Measurements from ENCODE around the gene MGA. TPM values are rescaled to one million over a fixed set of nuclear protein-coding genes. Genes with fewer than 3 reads are reported as not detected.

The MGA gene
- total RNA-seq, 1 donor from 2014 or later: 32.6 TPM

DNA sequence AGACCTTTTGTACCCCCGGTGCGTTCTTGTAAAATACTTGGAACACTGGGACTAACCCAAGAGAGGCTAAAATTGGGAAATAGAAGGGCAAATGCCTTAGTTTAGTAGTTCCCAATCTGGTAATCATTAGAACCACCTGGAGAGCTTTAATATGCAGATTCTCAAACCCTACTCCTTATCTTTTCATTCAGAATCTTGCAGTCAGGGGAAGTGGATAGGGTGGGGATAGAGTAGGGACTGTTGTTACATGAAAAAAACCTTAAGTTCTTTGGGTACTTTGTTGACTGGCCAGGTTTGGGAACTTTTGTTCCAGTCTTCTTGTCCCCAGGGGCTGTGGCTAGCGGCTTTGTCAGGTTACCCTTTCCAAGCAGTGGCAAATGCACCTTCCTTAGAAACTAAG, 130.0 kb downstream of the MGA start:
- Histone ChIP-seq H3K9ac (ENCODE audit: low read length) (peak overlapping the region; percentile 27), H3K36me3 (ENCODE audit: insufficient read depth, low read length) (no peaks in the 10 kb centered on the region), H3K4me2 (ENCODE audit: low read length) (peak overlapping the region; percentile 79), H4K20me1 (ENCODE audit: insufficient read depth, low read length) (peaks cover 43% of the 10 kb centered on the region), H3K9me3 (ENCODE audit: insufficient read depth, low read depth, low read length) (no peaks in the 10 kb centered on the region), H3K27ac (ENCODE audit: low read depth, low read length) (peak overlapping the region; percentile 91), H3K4me3 (ENCODE audit: insufficient read depth, low read depth, low read length) (no peak overlapping the region), H3K4me1 (ENCODE audit: insufficient read depth, low read length) (peaks cover 20% of the 10 kb centered on the region), H2AFZ (ENCODE audit: low read depth, low read length) (no peak overlapping the region), H3K79me2 (ENCODE audit: insufficient read depth, low read length) (peaks cover 84% of the 10 kb centered on the region), H3K27me3 (ENCODE audit: insufficient read depth, low read length) (no peaks in the 10 kb centered on the region)
- Mint-ChIP-seq H3K4me3 (ENCODE audit: unreplicated experiment) (no peak overlapping the region), H3K36me3 (ENCODE audit: low read depth, unreplicated experiment) (no peaks in the 10 kb centered on the region), H3K27ac (ENCODE audit: unreplicated experiment) (peak overlapping the region; percentile 89), H3K27me3 (ENCODE audit: low read depth, unreplicated experiment) (no peaks in the 10 kb centered on the region), H3K4me1 (ENCODE audit: low read depth, unreplicated experiment) (peaks cover 48% of the 10 kb centered on the region), H3K9me3 (ENCODE audit: unreplicated experiment) (no peaks in the 10 kb centered on the region)
- TF ChIP-seq, protein P1, sequence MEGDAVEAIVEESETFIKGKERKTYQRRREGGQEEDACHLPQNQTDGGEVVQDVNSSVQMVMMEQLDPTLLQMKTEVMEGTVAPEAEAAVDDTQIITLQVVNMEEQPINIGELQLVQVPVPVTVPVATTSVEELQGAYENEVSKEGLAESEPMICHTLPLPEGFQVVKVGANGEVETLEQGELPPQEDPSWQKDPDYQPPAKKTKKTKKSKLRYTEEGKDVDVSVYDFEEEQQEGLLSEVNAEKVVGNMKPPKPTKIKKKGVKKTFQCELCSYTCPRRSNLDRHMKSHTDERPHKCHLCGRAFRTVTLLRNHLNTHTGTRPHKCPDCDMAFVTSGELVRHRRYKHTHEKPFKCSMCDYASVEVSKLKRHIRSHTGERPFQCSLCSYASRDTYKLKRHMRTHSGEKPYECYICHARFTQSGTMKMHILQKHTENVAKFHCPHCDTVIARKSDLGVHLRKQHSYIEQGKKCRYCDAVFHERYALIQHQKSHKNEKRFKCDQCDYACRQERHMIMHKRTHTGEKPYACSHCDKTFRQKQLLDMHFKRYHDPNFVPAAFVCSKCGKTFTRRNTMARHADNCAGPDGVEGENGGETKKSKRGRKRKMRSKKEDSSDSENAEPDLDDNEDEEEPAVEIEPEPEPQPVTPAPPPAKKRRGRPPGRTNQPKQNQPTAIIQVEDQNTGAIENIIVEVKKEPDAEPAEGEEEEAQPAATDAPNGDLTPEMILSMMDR (IDR thresholded peaks at IDR 0.05; ENCODE audit: insufficient read depth, low read depth, low read length): no peak
- TF ChIP-seq EZH2 (IDR thresholded peaks at IDR 0.05; ENCODE audit: insufficient read depth, low read length): no peak
- DNase-seq (ENCODE audit: low read depth) (no peak), FAIRE-seq (no peak)

DNA sequence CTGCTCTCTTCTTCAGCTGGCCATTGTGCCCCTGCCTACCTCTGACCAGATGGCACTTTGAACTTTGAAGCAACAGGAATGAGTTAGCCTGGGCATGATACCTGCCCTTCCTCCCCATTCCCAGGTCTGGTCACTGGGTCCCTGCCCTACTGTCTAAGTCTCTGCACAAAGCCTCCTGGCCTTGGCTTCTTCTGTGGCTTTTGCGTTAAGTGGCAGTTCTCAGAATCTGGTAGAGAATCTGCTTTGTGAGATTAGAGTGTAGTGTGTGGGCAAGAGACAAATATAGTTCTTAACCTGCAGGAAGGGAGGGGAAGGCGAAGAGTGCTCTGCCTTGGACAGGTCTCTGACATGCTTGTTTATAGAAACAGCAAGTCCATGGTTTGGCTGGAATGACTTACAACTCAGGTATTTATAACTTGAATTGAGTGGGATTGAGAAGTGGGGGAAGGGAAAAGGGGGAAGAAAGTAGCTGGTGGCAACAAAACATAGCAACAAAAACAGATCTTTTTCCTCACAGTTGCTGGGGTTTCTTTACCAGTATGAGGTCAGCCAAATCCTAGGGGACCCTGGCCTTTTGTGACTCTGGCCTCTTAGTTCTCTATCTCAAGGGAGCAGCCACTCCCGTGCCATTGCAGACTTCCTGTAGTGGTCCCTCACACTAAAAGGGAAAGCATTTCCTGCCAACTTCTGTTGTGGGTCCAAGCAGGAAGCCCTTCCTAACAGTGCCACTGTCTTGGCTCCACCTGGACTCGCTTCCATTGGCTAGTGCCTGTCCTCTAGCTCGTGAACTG, 130.7 kb downstream of the MGA start:
- peak overlapping the region; percentile 89 for H3K27ac Mint-ChIP-seq (ENCODE audit: unreplicated experiment)
- peak; percentile 83 for DNase-seq (ENCODE audit: low read depth)
- no peak overlapping the region for H2AFZ ChIP-seq (ENCODE audit: low read depth, low read length)

More for the DNA sequence above, 130.7 kb downstream of the MGA start:
- Histone ChIP-seq H3K36me3 (ENCODE audit: insufficient read depth, low read length) (no peaks in the 10 kb centered on the region), H3K4me2 (ENCODE audit: low read length) (peak overlapping the region; percentile 79), H3K27ac (ENCODE audit: low read depth, low read length) (peak overlapping the region; percentile 91), H3K79me2 (ENCODE audit: insufficient read depth, low read length) (peaks cover 80% of the 10 kb centered on the region), H3K9me3 (ENCODE audit: insufficient read depth, low read depth, low read length) (no peaks in the 10 kb centered on the region), H4K20me1 (ENCODE audit: insufficient read depth, low read length) (peaks cover 44% of the 10 kb centered on the region), H3K4me3 (ENCODE audit: insufficient read depth, low read depth, low read length) (peak overlapping the region; percentile 34), H3K9ac (ENCODE audit: low read length) (peak overlapping the region; percentile 64), H3K27me3 (ENCODE audit: insufficient read depth, low read length) (no peaks in the 10 kb centered on the region), H3K4me1 (ENCODE audit: insufficient read depth, low read length) (peaks cover 20% of the 10 kb centered on the region)
- no peaks in the 10 kb centered on the region for H3K36me3 Mint-ChIP-seq (ENCODE audit: low read depth, unreplicated experiment)
- H3K27me3 Mint-ChIP-seq (ENCODE audit: low read depth, unreplicated experiment): no peaks in the 10 kb centered on the region
- H3K9me3 Mint-ChIP-seq (ENCODE audit: unreplicated experiment): no peaks in the 10 kb centered on the region
- peak overlapping the region; percentile 9 for H3K4me3 Mint-ChIP-seq (ENCODE audit: unreplicated experiment)
- TF ChIP-seq, protein P1 (IDR thresholded peaks at IDR 0.05; ENCODE audit: insufficient read depth, low read depth, low read length): no peak
- TF ChIP-seq EZH2 (IDR thresholded peaks at IDR 0.05; ENCODE audit: insufficient read depth, low read length): no peak
- FAIRE-seq: no peak
- peaks cover 50% of the 10 kb centered on the region for H3K4me1 Mint-ChIP-seq (ENCODE audit: low read depth, unreplicated experiment)

Measured in astrocyte (in vitro differentiated cells and primary cell).